Right lobe of liver (tissue), 6 donors: ENCODE results near the gene MFN2. TPM values are rescaled to one million over a fixed set of nuclear protein-coding genes. Genes with fewer than 3 reads are reported as not detected.
A peak's percentile ranks its signal among the peaks of the same experiment; 100 is the strongest.

Experiments used
- ATAC-seq, 4 donors: fragments of 200-7000 bp; cut with Tn5 transposase; one replicate each; pipeline ENCODE4 v1.9.1; 2020; ENCODE audit warnings: mild to moderate bottlenecking in 4 of 4, moderate library complexity in 4 of 4
- DNase-seq, 3 donors: peaks; one replicate each; pipeline ENCODE4 v3.0.0-alpha.2; 2020
- H3K27ac ChIP-seq, 3 donors: fragments of 200-600 bp; one replicate each; pipeline ENCODE4 v1.8.0; 2022
- H3K27me3 ChIP-seq, 2 donors: fragments of 200-600 bp; one replicate each; pipeline ENCODE4 v1.8.0; 2022
- H3K36me3 ChIP-seq, 4 donors: fragments of 200-600 bp; sonication (generic) in 1 of 4; one replicate each; pipeline versions ENCODE4 v1.5.1 to v1.8.0; 2017 to 2022; ENCODE audit warnings: control low read depth in 1 of 4
- H3K4me1 ChIP-seq, 4 donors: fragments of 200-600 bp; sonication (generic) in 1 of 4; one replicate each; pipeline versions ENCODE4 v1.5.1 to v1.8.0; 2017 to 2022; ENCODE audit warnings: control low read depth in 1 of 4
- H3K4me3 ChIP-seq, 3 donors: fragments of 200-600 bp; one replicate each; pipeline ENCODE4 v1.8.0; 2022
- H3K9me3 ChIP-seq, 4 donors: fragments of 200-600 bp; sonication (generic) in 1 of 4; one replicate each; pipeline versions ENCODE4 v1.5.1 to v1.8.0; 2017 to 2022; ENCODE audit warnings: control low read depth in 1 of 4
- CTCF ChIP-seq, 4 donors: fragments of 200-600 bp in 3 of 4; fragments of 450-650 bp in 1 of 4; IDR thresholded peaks; one replicate each; pipeline versions ENCODE4 v1.5.1 to v1.8.0; 2016 to 2022; ENCODE audit warnings: antibody characterized with exemption in 4 of 4, mild to moderate bottlenecking in 2 of 4
- POLR2A ChIP-seq: fragments of 450-650 bp; IDR thresholded peaks from one replicate; pipeline ENCODE4 v1.6.1; 2017; ENCODE audit warnings: antibody characterized with exemption, mild to moderate bottlenecking
- WGBS: methylation state at CpG from one replicate; pipeline ENCODE4 v1.1.6; 2018; ENCODE audit warnings: low coverage, low lambda C conversion rate; ENCODE audit not compliant: insufficient coverage; ENCODE audit errors: missing lambda C conversion rate; 5-methylcytosine and 5-hydroxymethylcytosine counted together
- intact Hi-C, 2 donors: fragments of 100-400 bp; cut with DNase I; formaldehyde crosslinking; loops; one replicate each; pipeline versions ENCODE4 v1.11.2 to v1.14.1; 2022
- total RNA-seq, 6 experiments: library from RNA; depleted of rRNA in 2 of 6; stranded (reverse); fragments of >200 nt in 2 of 6; fragmentation: NEBNext Ultra II Directional in 3 of 6; extraction: Animal tissue kit (Norgen Biotek cat#: 25700) in 3 of 6; gene quantifications; one replicate each; pipeline versions ENCODE4 v1.1.0 to v1.2.4, GENCODE V29; 2016 to 2023
- donor health status: DM: no; HTN: yes; CAD: no.
- donor health status: DM: no; HTN: no; CAD: no.
- donor health status: DM: no; HTN: no; CAD: no.
- donor health status: DM: no; HTN: yes; CAD: no.
- donor health status: DM: no; HTN: yes; CAD: no.

Gene MFN2
- total RNA-seq, 6 experiments from 2014 or later: 46.2 to 64.0 (median 61.7) TPM

GRCh38 chr1:11980676-11980972, 380 bp downstream of the MFN2 start:
- DNase-seq: no peak
- Histone ChIP-seq H3K27me3 (no peaks in the 10 kb centered on the region), H3K27ac (peak overlapping the region; percentile 96 to 98 (median 98)), H3K9me3 (no peaks in the 10 kb centered on the region), H3K4me1 (peaks cover 0 to 40% (median 16%) of the 10 kb centered on the region in 4 donors), H3K4me3 (peak overlapping the region; percentile 74 to 98 (median 88)), H3K36me3 (peaks cover 0 to 21% (median 1%) of the 10 kb centered on the region in 4 donors)
- WGBS: 0% methylated on average over 10 of the region's 12 CpGs
- intact Hi-C loops: no loop called here
- ATAC-seq: no peak
- TF ChIP-seq POLR2A (peak; percentile 2), CTCF (IDR thresholded peaks at IDR 0.05) (no peak)

GRCh38 chr1:11981378-11982009, 1.2 kb downstream of the MFN2 start:
- peak overlapping the region in 1 of 3 donors; percentile 98 for H3K27ac ChIP-seq
- H3K4me1 ChIP-seq: peaks cover 0 to 40% (median 16%) of the 10 kb centered on the region in 4 donors
- ATAC-seq (no peak), DNase-seq (no peak)
- WGBS: 76% methylated on average over 9 of the region's 13 CpGs
- peak overlapping the region in 1 of 3 donors; percentile 88 for H3K4me3 ChIP-seq
- TF ChIP-seq POLR2A (no peak), CTCF (IDR thresholded peaks at IDR 0.05) (no peak)
- H3K27me3 ChIP-seq: no peaks in the 10 kb centered on the region
- no peaks in the 10 kb centered on the region for H3K9me3 ChIP-seq
- H3K36me3 ChIP-seq: peaks cover 0 to 26% (median 2%) of the 10 kb centered on the region in 4 donors
- intact Hi-C loops: no loop called here

- Histone ChIP-seq H3K27ac (peak overlapping the region in 1 of 3 donors; percentile 98), H3K4me3 (no peak overlapping the region), H3K4me1 (peaks cover 0 to 40% (median 16%) of the 10 kb centered on the region in 4 donors), H3K36me3 (peaks cover 0 to 26% (median 2%) of the 10 kb centered on the region in 4 donors), H3K9me3 (no peaks in the 10 kb centered on the region), H3K27me3 (no peaks in the 10 kb centered on the region)
- DNase-seq (no peak), ATAC-seq (no peak)
- intact Hi-C loops: no loop called here
- TF ChIP-seq POLR2A (no peak), CTCF (IDR thresholded peaks at IDR 0.05) (peak in 3 of 4 donors; percentile 22 to 37 (median 22))
- 8% methylated on average over 2 of the region's 3 CpGs for WGBS
These were observed 1.8 kb downstream of the MFN2 start for GRCh38 chr1:11982010-11982392.

- no peaks in the 10 kb centered on the region for H3K27me3 ChIP-seq
- no peak for TF ChIP-seq CTCF (IDR thresholded peaks at IDR 0.05)
- no peak for TF ChIP-seq POLR2A
- ATAC-seq (no peak), DNase-seq (no peak)
- peaks cover 0 to 31% (median 2%) of the 10 kb centered on the region in 4 donors for H3K36me3 ChIP-seq
- H3K4me1 ChIP-seq: peaks cover 0 to 47% (median 12%) of the 10 kb centered on the region in 4 donors
- 59% methylated on average over 5 of the region's 5 CpGs for WGBS
- peak overlapping the region in 1 of 3 donors; percentile 40 for H3K27ac ChIP-seq
- H3K4me3 ChIP-seq: no peak overlapping the region
- intact Hi-C loops: no loop called here
- no peaks in the 10 kb centered on the region for H3K9me3 ChIP-seq
These were observed 3.9 kb downstream of the MFN2 start for GRCh38 chr1:11984121-11984520.
